Memory B cell (primary cell): ENCODE measurements around the gene AFF3.
"Not testable (repeated sequence)": the region's sequence is repeated elsewhere in the genome, so short reads cannot be mapped to it uniquely, and the experiment has no call there.

Experiments
- ATAC-seq: fragments of 150-1000 bp; cut with Tn5 transposase; 2 replicates; pipeline ENCODE4 v1.10.0; 2021; ENCODE audit warnings: low read depth, mild to moderate bottlenecking, moderate library complexity
- DNase-seq, 2 donors: peaks; one replicate each; pipeline ENCODE4 v3.0.0; 2022; ENCODE audit warnings: low spot score in 2 of 2
- H3K27ac Mint-ChIP-seq: one replicate; pipeline ENCODE4 v1.8.0; 2022; ENCODE audit warnings: mild to moderate bottlenecking, moderate library complexity, mixed read lengths
- H3K27me3 Mint-ChIP-seq: one replicate; pipeline ENCODE4 v1.8.0; 2022; ENCODE audit warnings: mixed read lengths
- H3K36me3 Mint-ChIP-seq: one replicate; pipeline ENCODE4 v1.8.0; 2022; ENCODE audit warnings: mild to moderate bottlenecking, mixed read lengths
- H3K4me1 Mint-ChIP-seq: one replicate; pipeline ENCODE4 v1.8.0; 2022; ENCODE audit warnings: mixed read lengths
- H3K4me3 Mint-ChIP-seq: one replicate; pipeline ENCODE4 v1.8.0; 2022; ENCODE audit warnings: mild to moderate bottlenecking, moderate library complexity, mixed read lengths
- H3K9me3 Mint-ChIP-seq: one replicate; pipeline ENCODE4 v1.8.0; 2022; ENCODE audit warnings: mixed read lengths

The AFF3 gene

DNA sequence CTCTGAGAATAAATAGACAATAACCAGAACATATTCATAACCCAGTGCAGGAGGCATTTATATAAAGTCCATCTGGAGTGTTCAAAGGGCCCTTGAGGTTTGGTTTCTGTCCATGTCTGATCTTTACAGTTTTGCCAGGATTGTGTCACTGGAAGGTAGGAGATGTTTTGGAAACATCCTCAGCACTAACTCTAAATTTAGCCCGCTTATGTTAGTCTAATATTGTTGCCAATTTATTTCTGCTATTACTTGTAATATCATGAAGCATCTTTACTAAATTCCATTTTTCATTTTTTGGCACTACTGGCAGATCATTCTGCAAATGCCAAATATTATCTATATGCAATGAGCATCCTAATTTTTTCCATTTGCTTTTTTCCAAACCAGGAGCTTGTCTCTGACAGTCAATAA lies 630.2 kb downstream of the AFF3 start:
- Mint-ChIP-seq H3K27ac (no peak overlapping the region), H3K4me1 (no peaks in the 10 kb centered on the region), H3K27me3 (peaks cover 2% of the 10 kb centered on the region), H3K4me3 (no peak overlapping the region), H3K9me3 (no peaks in the 10 kb centered on the region), H3K36me3 (no peaks in the 10 kb centered on the region)
- DNase-seq (no peak), ATAC-seq (no peak)

DNA sequence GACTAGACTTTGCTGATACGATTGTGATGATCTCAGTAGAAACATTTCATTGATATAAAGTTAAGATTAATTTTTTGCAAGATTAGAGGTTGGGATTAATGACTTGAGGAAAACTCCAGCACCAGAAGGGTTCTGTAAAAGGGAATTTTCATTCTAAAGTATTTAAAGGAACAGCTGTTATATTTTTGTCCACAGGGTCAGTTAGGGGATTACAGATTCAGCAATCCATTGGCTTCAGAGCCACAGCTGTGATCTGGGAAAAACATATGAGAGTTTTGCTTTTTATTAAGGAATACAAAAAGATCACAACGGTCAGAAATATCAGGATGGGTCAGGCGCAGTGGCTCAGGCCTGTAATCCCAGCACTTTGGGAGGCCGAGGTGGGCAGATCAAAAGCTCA lies 633.0 kb downstream of the AFF3 start:
- Mint-ChIP-seq H3K27ac (no peak overlapping the region), H3K9me3 (no peaks in the 10 kb centered on the region), H3K36me3 (no peaks in the 10 kb centered on the region), H3K4me1 (peaks cover 7% of the 10 kb centered on the region), H3K27me3 (peaks cover 2% of the 10 kb centered on the region), H3K4me3 (no peak overlapping the region)
- DNase-seq (no peak), ATAC-seq (no peak)

DNA sequence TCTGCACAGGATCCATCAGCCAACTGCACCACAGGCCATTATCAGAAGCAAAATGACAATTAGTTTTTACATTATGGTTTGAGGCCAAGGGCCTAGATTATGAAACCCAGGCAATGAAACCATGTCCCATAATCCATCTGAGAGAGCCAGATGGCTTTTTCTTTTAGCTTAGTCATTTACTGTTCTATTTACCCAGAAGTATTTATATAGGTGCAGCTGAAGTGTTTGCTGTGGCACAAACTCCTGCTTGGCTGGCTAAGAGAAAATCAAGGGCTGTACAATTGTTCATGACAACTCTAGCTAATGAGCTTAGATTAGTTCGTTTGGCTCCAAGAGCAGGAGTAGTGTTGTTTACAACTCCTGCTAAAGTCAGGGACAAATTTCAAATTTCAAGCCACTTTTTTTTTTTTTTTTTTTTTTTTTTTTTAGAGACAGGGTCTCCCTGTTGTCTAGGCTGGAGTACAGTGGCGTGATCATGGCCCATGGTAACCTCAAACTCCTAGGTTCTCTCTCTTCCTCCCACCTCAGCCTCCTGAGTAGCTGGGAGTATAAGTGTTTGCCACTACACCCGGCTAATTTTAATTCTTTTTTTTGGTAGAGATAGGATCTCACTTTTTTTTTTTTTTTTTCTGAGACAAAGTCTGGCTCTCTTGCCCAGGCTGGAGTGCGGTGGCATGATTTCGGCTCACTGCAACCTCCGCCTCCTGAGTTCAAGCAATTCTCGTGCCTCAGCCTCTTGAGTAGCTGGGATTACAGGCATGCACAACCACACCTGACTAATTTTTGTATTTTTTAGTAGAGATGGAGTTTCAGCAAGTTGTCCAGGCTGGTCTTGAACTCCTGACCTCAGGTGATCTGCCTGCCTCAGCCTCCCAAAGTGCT lies 634.2 kb downstream of the AFF3 start:
- peaks cover 9% of the 10 kb centered on the region for H3K4me1 Mint-ChIP-seq
- ATAC-seq, result no peak

DNA sequence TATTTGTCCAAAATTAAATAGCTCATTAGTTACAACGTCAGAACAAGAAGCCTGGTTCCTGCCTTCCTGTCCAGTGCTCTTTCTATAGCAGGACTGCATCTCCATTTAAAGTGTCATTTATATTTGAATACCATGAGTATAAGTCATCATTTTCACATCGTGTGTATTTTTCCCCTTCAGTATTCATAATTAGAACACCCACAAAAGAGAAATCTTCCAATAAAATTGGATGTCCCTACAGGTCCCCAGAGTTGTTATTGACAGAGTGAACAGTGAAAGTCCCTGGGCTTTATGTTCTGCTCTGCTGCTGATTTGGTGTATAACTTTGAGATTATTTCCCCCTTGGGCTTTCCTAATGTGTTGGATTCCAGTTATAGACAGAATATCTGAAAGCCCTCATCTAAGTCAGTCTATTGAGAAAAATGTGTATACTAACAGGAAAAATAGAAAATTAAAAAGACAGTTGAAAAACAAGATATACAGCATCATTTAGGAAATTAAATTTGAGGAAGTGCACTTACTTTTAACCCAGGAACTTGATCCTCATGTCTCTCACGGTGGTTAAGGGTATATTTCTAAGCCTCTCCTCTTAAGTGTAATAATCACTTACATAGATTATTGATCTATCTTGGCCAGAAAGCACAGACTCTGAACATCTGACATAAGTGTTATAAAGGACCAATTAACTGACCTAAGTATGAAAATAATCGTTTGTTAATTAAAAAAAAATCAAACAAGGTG lies 637.4 kb downstream of the AFF3 start:
- DNase-seq (no peak), ATAC-seq (no peak)
- Mint-ChIP-seq H3K27me3 (no peaks in the 10 kb centered on the region), H3K4me3 (peak overlapping the region; percentile 52), H3K9me3 (no peaks in the 10 kb centered on the region), H3K4me1 (peaks cover 11% of the 10 kb centered on the region), H3K27ac (peak overlapping the region; percentile 69), H3K36me3 (no peaks in the 10 kb centered on the region)

More for the DNA sequence above, 634.2 kb downstream of the AFF3 start:
- Mint-ChIP-seq H3K36me3 (no peaks in the 10 kb centered on the region), H3K27ac (no peak overlapping the region), H3K4me3 (no peak overlapping the region), H3K9me3 (no peaks in the 10 kb centered on the region), H3K27me3 (peaks cover 2% of the 10 kb centered on the region)
- DNase-seq, result no peak

DNA sequence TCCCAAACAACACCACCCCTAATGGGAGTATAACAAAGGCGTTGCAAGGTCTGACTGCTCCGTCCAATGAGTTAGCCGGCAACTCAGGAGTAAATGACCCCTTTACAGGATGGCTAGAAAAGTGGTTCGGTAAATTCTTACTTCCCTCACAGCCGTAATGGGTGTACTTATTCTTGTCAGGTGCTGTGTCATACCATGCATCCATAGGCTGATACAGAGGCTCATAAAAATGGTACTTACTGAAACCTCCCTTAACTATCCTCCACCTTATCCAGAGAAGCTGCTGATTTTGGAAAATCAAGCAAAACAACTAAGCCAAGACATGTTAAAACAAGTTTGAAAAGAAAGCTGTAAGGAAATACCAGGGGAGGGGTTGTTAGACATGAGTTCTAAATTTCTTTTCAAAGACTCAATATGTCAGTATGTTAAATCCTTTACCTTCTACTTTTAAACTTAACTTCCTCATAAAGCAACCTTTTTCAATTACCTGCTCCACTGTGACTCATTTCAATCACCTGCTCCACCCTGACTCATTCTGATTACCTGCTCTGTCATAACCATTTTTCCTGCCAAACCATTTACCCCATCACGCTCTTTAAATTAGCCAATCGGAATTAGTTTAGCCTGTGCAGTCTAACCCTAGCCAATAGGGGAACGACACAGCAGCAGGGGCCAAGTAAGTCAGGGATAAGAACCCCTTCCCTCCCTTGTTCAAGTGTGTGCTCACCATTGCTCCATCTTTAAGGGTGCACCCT lies 638.6 kb downstream of the AFF3 start:
- not testable (repeated sequence) for H3K9me3 Mint-ChIP-seq, DNase-seq, ATAC-seq, H3K27ac Mint-ChIP-seq, H3K36me3 Mint-ChIP-seq, H3K4me3 Mint-ChIP-seq, H3K27me3 Mint-ChIP-seq
- H3K4me1 Mint-ChIP-seq, result peaks cover 11% of the 10 kb centered on the region

DNA sequence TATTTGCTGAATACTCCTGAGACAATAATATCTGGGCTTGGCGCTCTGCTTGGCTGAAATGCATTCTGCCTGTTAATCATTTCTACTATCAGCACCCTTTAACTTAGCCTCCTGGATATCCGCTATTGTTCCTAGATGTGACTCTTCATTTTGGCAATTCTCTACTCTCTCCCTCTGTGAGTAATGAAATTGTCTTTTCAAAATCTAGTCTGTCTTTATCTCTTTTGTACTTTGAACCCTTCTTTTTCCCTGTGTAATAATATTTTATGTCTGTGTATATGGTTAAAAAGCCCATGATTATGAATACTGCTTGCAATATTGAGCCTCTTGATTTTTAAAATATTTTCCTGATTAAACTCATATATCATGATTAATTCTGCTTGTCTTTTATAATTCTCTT lies 646.4 kb downstream of the AFF3 start:
- Mint-ChIP-seq H3K9me3 (no peaks in the 10 kb centered on the region), H3K4me1 (no peaks in the 10 kb centered on the region), H3K36me3 (no peaks in the 10 kb centered on the region), H3K27me3 (peaks cover 17% of the 10 kb centered on the region), H3K27ac (no peak overlapping the region), H3K4me3 (no peak overlapping the region)
- ATAC-seq (no peak), DNase-seq (no peak)
